Measurements from ENCODE around the gene IQSEC1.

Gene IQSEC1

DNA sequence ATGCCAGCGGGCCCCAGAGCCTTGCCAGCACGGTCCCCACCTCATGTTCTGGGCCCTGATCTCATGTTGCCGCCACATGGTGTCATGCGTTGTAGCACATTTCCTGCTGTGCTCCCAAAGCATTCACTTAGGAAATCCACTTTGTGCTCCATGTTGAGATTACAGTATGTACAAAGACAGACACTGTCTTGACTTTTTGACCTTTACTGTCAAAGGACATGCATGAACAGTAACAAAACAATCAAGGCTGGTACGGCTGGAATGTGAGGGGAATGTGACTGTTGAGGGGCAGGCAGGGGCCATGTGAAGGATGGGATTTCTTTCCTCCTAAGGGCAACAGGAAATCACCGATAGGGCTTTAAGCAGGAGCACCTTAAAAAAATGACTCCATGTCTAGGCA lies 178.6 kb downstream of the IQSEC1 start:
- H3K4me3 ChIP-seq (ENCODE audit: low read length in 2 of 2): no peak overlapping the region
- no peak overlapping the region for H3K18ac ChIP-seq (ENCODE audit: low read length)
- H3K23ac ChIP-seq (ENCODE audit: low read depth, low read length, poor library complexity): no peak overlapping the region
- no peak overlapping the region for H2BK120ac ChIP-seq (ENCODE audit: low read depth, low read length)
- no peak overlapping the region for H3K14ac ChIP-seq (ENCODE audit: low read length)
- no peak overlapping the region for H2BK15ac ChIP-seq (ENCODE audit: low read length)
- no peak overlapping the region for H2AFZ ChIP-seq (ENCODE audit: low read length)
- H3K4ac ChIP-seq (ENCODE audit: low read length): no peak overlapping the region
- peaks cover 4 to 15% of the 10 kb centered on the region in 2 donors for H3K36me3 ChIP-seq (replicated peaks in 1 of 2; ENCODE audit: control insufficient read depth in 2 of 2, insufficient read depth in 2 of 2, low read length in 2 of 2)
- no peak overlapping the region for H4K91ac ChIP-seq (ENCODE audit: low read depth, low read length, poor library complexity)
- no peak overlapping the region for H2BK12ac ChIP-seq (ENCODE audit: low read length)
- H3K4me1 ChIP-seq (ENCODE audit: control insufficient read depth in 2 of 2, insufficient read depth in 1 of 2, low read depth in 1 of 2, low read length in 2 of 2): peaks cover 6 to 11% of the 10 kb centered on the region in 2 donors
- WGBS, 2 donors (ENCODE audit: extremely low coverage in 2 of 2, insufficient read length in 2 of 2, insufficient replicate concordance in 1 of 2): no CpG with 5 or more reads among the region's 6 CpGs
- no peak overlapping the region for H3K27ac ChIP-seq (replicated peaks; ENCODE audit: low read length)
- no peak for DNase-seq (ENCODE audit: low spot score)
- H2AK5ac ChIP-seq (ENCODE audit: low read depth, low read length): no peak overlapping the region
- no peaks in the 10 kb centered on the region for H3K9me3 ChIP-seq (replicated peaks in 1 of 2; ENCODE audit: control insufficient read depth in 2 of 2, insufficient read depth in 1 of 2, low read depth in 1 of 2, low read length in 2 of 2)
- no peak overlapping the region for H3K4me2 ChIP-seq (ENCODE audit: insufficient read depth, low read length, poor library complexity, severe bottlenecking)
- H2BK5ac ChIP-seq (ENCODE audit: low read length): no peak overlapping the region
- no peaks in the 10 kb centered on the region for H3K79me1 ChIP-seq (ENCODE audit: low read depth, low read length)
- peaks cover 0 to 15% (median 2%) of the 10 kb centered on the region in 3 experiments for H3K27me3 ChIP-seq (ENCODE audit: control insufficient read depth in 3 of 3, insufficient read depth in 3 of 3, low read depth in 1 of 3, low read length in 3 of 3)
- no peak overlapping the region for H4K8ac ChIP-seq (ENCODE audit: low read depth, low read length)
- no peak overlapping the region for H3K9ac ChIP-seq (ENCODE audit: low read depth, low read length, poor library complexity)

DNA sequence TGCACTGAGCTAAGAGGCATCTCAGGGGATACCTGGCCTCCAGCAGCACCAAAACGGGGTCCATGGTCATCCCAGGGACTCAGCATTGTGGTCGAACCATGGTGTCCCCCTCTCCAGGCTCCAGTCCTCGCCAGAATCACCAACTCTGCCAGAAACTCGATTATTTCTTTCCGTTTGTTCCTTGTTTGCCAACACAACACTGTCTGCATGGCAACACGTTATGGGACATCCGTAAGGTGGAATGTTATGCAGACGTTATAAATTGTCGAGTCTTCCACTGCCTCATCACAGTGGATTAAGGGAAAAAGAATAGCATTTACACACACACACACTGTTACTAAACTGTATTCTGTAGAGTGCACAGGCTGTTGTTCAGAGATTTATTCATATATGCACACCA lies 179.4 kb downstream of the IQSEC1 start:
- WGBS, 2 donors (ENCODE audit: extremely low coverage in 2 of 2, insufficient read length in 2 of 2, insufficient replicate concordance in 1 of 2): no CpG with 5 or more reads among the region's 9 CpGs

DNA sequence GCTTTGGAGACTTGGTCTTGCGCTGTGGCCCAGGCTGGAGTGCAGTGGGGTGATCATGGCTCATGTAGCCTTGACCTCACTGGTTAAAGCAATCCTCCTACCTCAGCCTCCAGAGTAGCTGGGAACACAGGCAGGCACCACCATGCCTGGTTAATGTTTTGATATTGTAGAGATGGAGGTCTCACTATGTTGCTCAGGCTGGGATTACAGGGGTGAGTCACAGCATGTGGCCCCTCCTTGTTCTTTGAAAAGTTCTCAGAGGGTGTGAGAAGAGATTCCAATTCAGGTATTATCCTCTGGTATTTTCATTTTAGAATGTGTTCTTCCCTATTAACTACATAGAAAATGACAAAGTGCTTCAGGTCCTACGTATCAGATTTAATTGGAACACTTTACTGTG lies 180.0 kb downstream of the IQSEC1 start:
- H3K36me3 ChIP-seq (replicated peaks in 1 of 2; ENCODE audit: control insufficient read depth in 2 of 2, insufficient read depth in 2 of 2, low read length in 2 of 2): peaks cover 3 to 4% of the 10 kb centered on the region in 2 donors
- no peak overlapping the region for H2BK15ac ChIP-seq (ENCODE audit: low read length)
- no peak overlapping the region for H4K91ac ChIP-seq (ENCODE audit: low read depth, low read length, poor library complexity)
- H3K23ac ChIP-seq (ENCODE audit: low read depth, low read length, poor library complexity): no peak overlapping the region
- no peaks in the 10 kb centered on the region for H3K79me1 ChIP-seq (ENCODE audit: low read depth, low read length)
- no peak overlapping the region for H2AFZ ChIP-seq (ENCODE audit: low read length)
- no peak overlapping the region for H3K18ac ChIP-seq (ENCODE audit: low read length)
- H3K4me2 ChIP-seq (ENCODE audit: insufficient read depth, low read length, poor library complexity, severe bottlenecking): no peak overlapping the region
- H3K14ac ChIP-seq (ENCODE audit: low read length): no peak overlapping the region
- H2BK5ac ChIP-seq (ENCODE audit: low read length): no peak overlapping the region
- H3K9me3 ChIP-seq (replicated peaks in 1 of 2; ENCODE audit: control insufficient read depth in 2 of 2, insufficient read depth in 1 of 2, low read depth in 1 of 2, low read length in 2 of 2): no peaks in the 10 kb centered on the region
- no peak overlapping the region for H4K8ac ChIP-seq (ENCODE audit: low read depth, low read length)
- no peak overlapping the region for H3K27ac ChIP-seq (replicated peaks; ENCODE audit: low read length)
- H2AK5ac ChIP-seq (ENCODE audit: low read depth, low read length): no peak overlapping the region
- H3K4me1 ChIP-seq (ENCODE audit: control insufficient read depth in 2 of 2, insufficient read depth in 1 of 2, low read depth in 1 of 2, low read length in 2 of 2): peaks cover 6 to 10% of the 10 kb centered on the region in 2 donors
- peaks cover 0 to 22% (median 2%) of the 10 kb centered on the region in 3 experiments for H3K27me3 ChIP-seq (ENCODE audit: control insufficient read depth in 3 of 3, insufficient read depth in 3 of 3, low read depth in 1 of 3, low read length in 3 of 3)
- no peak overlapping the region for H2BK12ac ChIP-seq (ENCODE audit: low read length)
- no peak for DNase-seq (ENCODE audit: low spot score)
- no CpG with 5 or more reads among the region's 2 CpGs for WGBS, 2 donors (ENCODE audit: extremely low coverage in 2 of 2, insufficient read length in 2 of 2, insufficient replicate concordance in 1 of 2)
- H3K4me3 ChIP-seq (ENCODE audit: low read length in 2 of 2): no peak overlapping the region
- H3K4ac ChIP-seq (ENCODE audit: low read length): no peak overlapping the region
- H3K9ac ChIP-seq (ENCODE audit: low read depth, low read length, poor library complexity): no peak overlapping the region
- no peak overlapping the region for H2BK120ac ChIP-seq (ENCODE audit: low read depth, low read length)

More for the DNA sequence above, 179.4 kb downstream of the IQSEC1 start:
- H3K14ac ChIP-seq (ENCODE audit: low read length): no peak overlapping the region
- no peak overlapping the region for H3K4ac ChIP-seq (ENCODE audit: low read length)
- H3K4me1 ChIP-seq (ENCODE audit: control insufficient read depth in 2 of 2, insufficient read depth in 1 of 2, low read depth in 1 of 2, low read length in 2 of 2): peaks cover 6 to 11% of the 10 kb centered on the region in 2 donors
- H2BK12ac ChIP-seq (ENCODE audit: low read length): no peak overlapping the region
- H2BK15ac ChIP-seq (ENCODE audit: low read length): no peak overlapping the region
- no peak overlapping the region for H3K4me3 ChIP-seq (ENCODE audit: low read length in 2 of 2)
- no peak overlapping the region for H3K27ac ChIP-seq (replicated peaks; ENCODE audit: low read length)
- no peak overlapping the region for H3K18ac ChIP-seq (ENCODE audit: low read length)
- no peak overlapping the region for H3K9ac ChIP-seq (ENCODE audit: low read depth, low read length, poor library complexity)
- no peak for DNase-seq (ENCODE audit: low spot score)
- H3K36me3 ChIP-seq (replicated peaks in 1 of 2; ENCODE audit: control insufficient read depth in 2 of 2, insufficient read depth in 2 of 2, low read length in 2 of 2): peaks cover 3 to 8% of the 10 kb centered on the region in 2 donors
- H4K8ac ChIP-seq (ENCODE audit: low read depth, low read length): no peak overlapping the region
- peaks cover 0 to 17% (median 2%) of the 10 kb centered on the region in 3 experiments for H3K27me3 ChIP-seq (ENCODE audit: control insufficient read depth in 3 of 3, insufficient read depth in 3 of 3, low read depth in 1 of 3, low read length in 3 of 3)
- H3K79me1 ChIP-seq (ENCODE audit: low read depth, low read length): no peaks in the 10 kb centered on the region
- no peak overlapping the region for H2AK5ac ChIP-seq (ENCODE audit: low read depth, low read length)
- no peak overlapping the region for H3K23ac ChIP-seq (ENCODE audit: low read depth, low read length, poor library complexity)
- no peak overlapping the region for H3K4me2 ChIP-seq (ENCODE audit: insufficient read depth, low read length, poor library complexity, severe bottlenecking)
- H2BK120ac ChIP-seq (ENCODE audit: low read depth, low read length): no peak overlapping the region
- H2BK5ac ChIP-seq (ENCODE audit: low read length): no peak overlapping the region
- H2AFZ ChIP-seq (ENCODE audit: low read length): no peak overlapping the region
- H4K91ac ChIP-seq (ENCODE audit: low read depth, low read length, poor library complexity): no peak overlapping the region
- no peaks in the 10 kb centered on the region for H3K9me3 ChIP-seq (replicated peaks in 1 of 2; ENCODE audit: control insufficient read depth in 2 of 2, insufficient read depth in 1 of 2, low read depth in 1 of 2, low read length in 2 of 2)

DNA sequence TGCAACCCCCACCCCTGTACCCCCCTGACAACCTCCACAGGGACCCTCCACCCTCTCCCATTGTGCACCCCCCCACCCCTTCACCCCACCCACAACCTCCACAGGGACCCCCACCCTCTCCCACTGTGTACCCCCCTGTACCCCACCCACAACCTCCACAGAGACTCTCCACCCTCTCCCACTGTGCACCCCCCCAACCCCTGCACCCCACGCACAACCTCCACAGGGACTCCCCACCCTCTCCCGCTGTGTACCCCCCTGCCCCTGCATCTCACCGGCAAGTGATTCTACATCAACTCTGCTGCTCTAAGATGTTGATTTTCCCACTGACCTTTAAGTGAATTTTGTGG lies 180.4 kb downstream of the IQSEC1 start:
- H3K4me1 ChIP-seq (ENCODE audit: control insufficient read depth in 2 of 2, insufficient read depth in 1 of 2, low read depth in 1 of 2, low read length in 2 of 2): peaks cover 6 to 10% of the 10 kb centered on the region in 2 donors

More for the DNA sequence above, 180.4 kb downstream of the IQSEC1 start:
- H3K27ac ChIP-seq (replicated peaks; ENCODE audit: low read length): no peak overlapping the region
- no peak overlapping the region for H2AK5ac ChIP-seq (ENCODE audit: low read depth, low read length)
- no peak overlapping the region for H4K91ac ChIP-seq (ENCODE audit: low read depth, low read length, poor library complexity)
- no peaks in the 10 kb centered on the region for H3K79me1 ChIP-seq (ENCODE audit: low read depth, low read length)
- WGBS, 2 donors (ENCODE audit: extremely low coverage in 2 of 2, insufficient read length in 2 of 2, insufficient replicate concordance in 1 of 2): no CpG with 5 or more reads among the region's 3 CpGs
- no peak overlapping the region for H4K8ac ChIP-seq (ENCODE audit: low read depth, low read length)
- no peak overlapping the region for H3K4me2 ChIP-seq (ENCODE audit: insufficient read depth, low read length, poor library complexity, severe bottlenecking)
- no peak overlapping the region for H2BK120ac ChIP-seq (ENCODE audit: low read depth, low read length)
- H3K27me3 ChIP-seq (ENCODE audit: control insufficient read depth in 3 of 3, insufficient read depth in 3 of 3, low read depth in 1 of 3, low read length in 3 of 3): peaks cover 0 to 25% (median 2%) of the 10 kb centered on the region in 3 experiments
- H2BK15ac ChIP-seq (ENCODE audit: low read length): no peak overlapping the region
- no peak overlapping the region for H2BK5ac ChIP-seq (ENCODE audit: low read length)
- no peak overlapping the region for H3K14ac ChIP-seq (ENCODE audit: low read length)
- no peaks in the 10 kb centered on the region for H3K9me3 ChIP-seq (replicated peaks in 1 of 2; ENCODE audit: control insufficient read depth in 2 of 2, insufficient read depth in 1 of 2, low read depth in 1 of 2, low read length in 2 of 2)
- no peak overlapping the region for H2BK12ac ChIP-seq (ENCODE audit: low read length)
- no peak overlapping the region for H3K23ac ChIP-seq (ENCODE audit: low read depth, low read length, poor library complexity)
- no peak overlapping the region for H2AFZ ChIP-seq (ENCODE audit: low read length)
- H3K18ac ChIP-seq (ENCODE audit: low read length): no peak overlapping the region
- no peak overlapping the region for H3K4ac ChIP-seq (ENCODE audit: low read length)
- DNase-seq (ENCODE audit: low spot score): no peak
- H3K4me3 ChIP-seq (ENCODE audit: low read length in 2 of 2): no peak overlapping the region
- H3K36me3 ChIP-seq (replicated peaks in 1 of 2; ENCODE audit: control insufficient read depth in 2 of 2, insufficient read depth in 2 of 2, low read length in 2 of 2): peaks cover 3 to 4% of the 10 kb centered on the region in 2 donors
- no peak overlapping the region for H3K9ac ChIP-seq (ENCODE audit: low read depth, low read length, poor library complexity)
